GM21526 (cell line): Measurements from ENCODE around the gene RFFL.

Experiments
- ATAC-seq: cut with Tn5 transposase; IDR thresholded peaks from one replicate; pipeline ENCODE4 v1.9.1; 2021; ENCODE audit warnings: moderate library complexity; ENCODE audit not compliant: unreplicated experiment, low FRiP score

RFFL gene

GRCh38 chr17:34980353-34980680 lies 83.2 kb downstream of the RFFL start, which contains the start of gene LIG3:
LIG3 (plus strand) TSS chr17:34980512; CDS start chr17:34983006, 2,494 bp downstream.
- ATAC-seq, result peak; percentile 78

- no peak for ATAC-seq
Observed at GRCh38 chr17:34979650-34980352, 83.7 kb downstream of the RFFL start.

- no peak for ATAC-seq
Observed at GRCh38 chr17:34979153-34979552, 84.4 kb downstream of the RFFL start.

- ATAC-seq, result no peak
Observed at GRCh38 chr17:34974794-34975785, 88.4 kb downstream of the RFFL start.

GRCh38 chr17:34974179-34974578 lies 89.3 kb downstream of the RFFL start:
- ATAC-seq, result no peak

GRCh38 chr17:34961093-34961911 lies 102.2 kb downstream of the RFFL start, which contains the start of the genes CCT6B and ZNF830:
CCT6B (minus strand) TSS chr17:34961460; CDS start chr17:34961393, 67 bp downstream.
ZNF830 (plus strand) TSS chr17:34961540; CDS start chr17:34961567, 27 bp downstream.
- ATAC-seq, result peak; percentile 85

- no peak for ATAC-seq
Observed at GRCh38 chr17:34958438-34958837, 105.1 kb downstream of the RFFL start.
